GM21576 (cell line): ENCODE measurements around the gene IVL.

Experiments
- ATAC-seq: cut with Tn5 transposase; IDR thresholded peaks from one replicate; pipeline ENCODE4 v1.9.1; 2021; ENCODE audit warnings: mild to moderate bottlenecking, moderate library complexity; ENCODE audit not compliant: unreplicated experiment

Gene IVL

GRCh38 chr1:152907686-152908601 lies at the start of gene IVL:
Gene IVL, plus strand, starts transcription at chr1:152908546. Its CDS starts 1,252 bp downstream, at chr1:152909798.
- ATAC-seq = no peak

- ATAC-seq = no peak
These were observed 48.6 kb upstream of the IVL start, which contains the start of gene LCE7A for GRCh38 chr1:152859696-152860095. Gene LCE7A, plus strand, starts transcription at chr1:152859996. Its CDS starts 702 bp downstream, at chr1:152860698.

GRCh38 chr1:152860129-152860528 lies 48.2 kb upstream of the IVL start:
- ATAC-seq = no peak

GRCh38 chr1:152861374-152861773 lies 47.0 kb upstream of the IVL start:
- no peak for ATAC-seq

- ATAC-seq = no peak
These were observed 43.9 kb upstream of the IVL start for GRCh38 chr1:152864443-152864842.

GRCh38 chr1:152866321-152866720 lies 42.0 kb upstream of the IVL start:
- no peak for ATAC-seq

GRCh38 chr1:152869808-152870419 lies 38.4 kb upstream of the IVL start:
- no peak for ATAC-seq

GRCh38 chr1:152870831-152871730 lies 37.3 kb upstream of the IVL start:
- ATAC-seq = no peak

- no peak for ATAC-seq
These were observed 36.6 kb upstream of the IVL start for GRCh38 chr1:152871731-152872126.

- no peak for ATAC-seq
These were observed 34.9 kb upstream of the IVL start for GRCh38 chr1:152873495-152873894.

GRCh38 chr1:152876827-152877226 lies 31.5 kb upstream of the IVL start:
- no peak for ATAC-seq

- no peak for ATAC-seq
These were observed 30.3 kb upstream of the IVL start, which contains the start of gene SMCP for GRCh38 chr1:152878042-152878441. Gene SMCP, plus strand, starts transcription at chr1:152878322. Its CDS starts 6,101 bp downstream, at chr1:152884423.

- ATAC-seq = no peak
These were observed 28.7 kb upstream of the IVL start for GRCh38 chr1:152879559-152880198.

GRCh38 chr1:152880316-152880715 lies 28.0 kb upstream of the IVL start:
- ATAC-seq = no peak

- ATAC-seq = peak; percentile 74
These were observed 27.4 kb upstream of the IVL start for GRCh38 chr1:152880907-152881306.

- ATAC-seq = no peak
These were observed 24.3 kb upstream of the IVL start for GRCh38 chr1:152884085-152884484.

GRCh38 chr1:152884506-152884905 lies 23.8 kb upstream of the IVL start:
- ATAC-seq = no peak

- ATAC-seq = no peak
These were observed 23.3 kb upstream of the IVL start for GRCh38 chr1:152884966-152885624.

GRCh38 chr1:152886085-152886484 lies 22.3 kb upstream of the IVL start:
- no peak for ATAC-seq
